ENCODE data around the gene SLC38A2.

The SLC38A2 gene

DNA sequence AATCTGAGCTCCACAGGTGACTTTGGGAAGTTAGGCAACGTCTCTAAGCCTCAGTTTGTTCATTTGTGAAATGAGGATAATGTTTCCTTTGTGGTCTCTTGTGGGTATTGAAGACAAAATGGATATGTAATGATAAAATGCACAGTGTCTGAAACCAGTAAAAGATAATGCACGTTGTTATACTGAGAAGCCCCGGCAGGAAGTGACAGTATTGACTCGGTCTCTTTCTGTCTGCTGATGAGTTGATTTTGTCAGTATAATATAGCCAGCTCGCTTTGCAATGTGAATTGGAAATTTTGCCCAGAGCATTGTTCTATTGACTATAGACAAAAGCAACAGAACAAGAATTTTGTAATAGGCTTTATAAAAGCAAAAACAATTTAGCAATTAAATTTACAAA, 54.5 kb downstream of the SLC38A2 start:
- H3K4me3 ChIP-seq (ENCODE audit: low read depth, low read length) = no peak overlapping the region
- no peak for TF ChIP-seq ZNF266 (tag by site-specific recombination; IDR thresholded peaks at IDR 0.05; ENCODE audit: low read depth)
- TF ChIP-seq ZNF311 (tag by site-specific recombination; IDR thresholded peaks at IDR 0.05; ENCODE audit: borderline replicate concordance) = no peak
- no peak for TF ChIP-seq ZNF335 (tag by site-specific recombination; conservative IDR thresholded peaks at IDR 0.05)
- no peak for TF ChIP-seq IKZF3 (tag by site-specific recombination; IDR thresholded peaks at IDR 0.05)
- TF ChIP-seq, protein P1, sequence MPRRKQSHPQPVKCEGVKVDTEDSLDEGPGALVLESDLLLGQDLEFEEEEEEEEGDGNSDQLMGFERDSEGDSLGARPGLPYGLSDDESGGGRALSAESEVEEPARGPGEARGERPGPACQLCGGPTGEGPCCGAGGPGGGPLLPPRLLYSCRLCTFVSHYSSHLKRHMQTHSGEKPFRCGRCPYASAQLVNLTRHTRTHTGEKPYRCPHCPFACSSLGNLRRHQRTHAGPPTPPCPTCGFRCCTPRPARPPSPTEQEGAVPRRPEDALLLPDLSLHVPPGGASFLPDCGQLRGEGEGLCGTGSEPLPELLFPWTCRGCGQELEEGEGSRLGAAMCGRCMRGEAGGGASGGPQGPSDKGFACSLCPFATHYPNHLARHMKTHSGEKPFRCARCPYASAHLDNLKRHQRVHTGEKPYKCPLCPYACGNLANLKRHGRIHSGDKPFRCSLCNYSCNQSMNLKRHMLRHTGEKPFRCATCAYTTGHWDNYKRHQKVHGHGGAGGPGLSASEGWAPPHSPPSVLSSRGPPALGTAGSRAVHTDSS (tag by site-specific recombination; IDR thresholded peaks at IDR 0.05) = no peak
- POLR2A ChIA-PET = no interaction called here
- H3K27ac ChIP-seq (ENCODE audit: extremely low read depth, low read depth, low read length) = no peak overlapping the region
- H3K9me3 ChIP-seq (ENCODE audit: control insufficient read depth, insufficient read depth, low read depth, low read length) = no peaks in the 10 kb centered on the region
- CTCF ChIA-PET = no interaction called here
- H3K4me1 ChIP-seq (ENCODE audit: control insufficient read depth, insufficient read depth, low read length) = no peaks in the 10 kb centered on the region
- H3K36me3 ChIP-seq (ENCODE audit: control insufficient read depth in 2 of 2, insufficient read depth in 1 of 2, low read length in 2 of 2) = no peaks in the 10 kb centered on the region
